PC-3 (cell line): ENCODE measurements around the gene GPBP1L1. TPM values are rescaled to one million over a fixed set of nuclear protein-coding genes. Genes with fewer than 3 reads are reported as not detected.

ENCODE experiments used
- ATAC-seq: fragments of 200-7000 bp; cut with Tn5 transposase; 2 replicates; pipeline ENCODE4 v1.9.1; 2020; ENCODE audit warnings: mild to moderate bottlenecking, moderate library complexity
- BruUV-seq: library from RNA; stranded (reverse); fragments of 400-500 nt; replicated peaks from 2 replicates; lab custom pipeline; 2021; lab: Mats Ljungman, UMichigan
- CTCF ChIA-PET: fragments of 300-600 bp; sonication (Branson Sonifier 250); formaldehyde crosslinking; loops from one replicate; lab custom pipeline; 2022; ENCODE audit warnings: antibody characterized with exemption; lab: Charles Lee
- POLR2A ChIA-PET: fragments of 300-600 bp; sonication (Branson Sonifier 250); formaldehyde crosslinking; loops from one replicate; lab custom pipeline; 2022; ENCODE audit warnings: antibody characterized with exemption; ENCODE audit not compliant: unreplicated experiment; lab: Charles Lee
- DNase-seq: peaks from one replicate; pipeline ENCODE4 v3.0.0-alpha.2; 2015
- H2AFZ ChIP-seq: fragments of 300-600 bp; sonication (generic); 2 replicates; pipeline ENCODE4 v1.6.0; 2016; ENCODE audit warnings: antibody characterized with exemption, low read length
- H3F3A ChIP-seq: fragments of 300-600 bp; sonication (generic); one replicate; pipeline ENCODE4 v1.6.0; 2017; ENCODE audit warnings: antibody characterized with exemption, low read length, control low read depth, mild to moderate bottlenecking; ENCODE audit not compliant: unreplicated experiment
- H3K27ac ChIP-seq: fragments of 300-600 bp; sonication (generic); 2 replicates; pipeline ENCODE4 v1.5.1; 2016; ENCODE audit warnings: mild to moderate bottlenecking, low read length
- H3K27me3 ChIP-seq: fragments of 300-600 bp; sonication (generic); 2 replicates; pipeline ENCODE4 v1.6.1; 2016; ENCODE audit warnings: low read length, mixed read lengths
- H3K36me3 ChIP-seq: fragments of 300-600 bp; sonication (generic); 2 replicates; pipeline ENCODE4 v1.6.1; 2016; ENCODE audit warnings: low read depth, mixed run types, low read length, mixed read lengths
- H3K4me1 ChIP-seq: fragments of 300-600 bp; sonication (generic); 2 replicates; pipeline ENCODE4 v1.5.1; 2016; ENCODE audit warnings: low read length; ENCODE audit not compliant: insufficient read depth
- H3K4me2 ChIP-seq: fragments of 300-600 bp; sonication (generic); 2 replicates; pipeline ENCODE4 v1.6.0; 2016; ENCODE audit warnings: low read length
- H3K4me3 ChIP-seq: fragments of 300-600 bp; sonication (generic); 2 replicates; pipeline ENCODE4 v1.5.1; 2016; ENCODE audit warnings: mild to moderate bottlenecking, low read length, mixed read lengths
- H3K79me2 ChIP-seq: fragments of 300-600 bp; sonication (generic); 2 replicates; pipeline ENCODE4 v1.6.1; 2017; ENCODE audit warnings: low read length, mixed read lengths
- H3K9ac ChIP-seq: fragments of 300-600 bp; sonication (generic); 2 replicates; pipeline ENCODE4 v1.6.0; 2016; ENCODE audit warnings: mild to moderate bottlenecking, low read length
- H3K9me2 ChIP-seq: fragments of 300-600 bp; sonication (generic); replicated peaks from 2 replicates; pipeline ENCODE4 v1.6.1; 2016; ENCODE audit warnings: mixed run types, low read length, mixed read lengths
- H3K9me3 ChIP-seq: fragments of 300-600 bp; sonication (generic); 2 replicates; pipeline ENCODE4 v1.6.1; 2016; ENCODE audit warnings: low read length, mixed read lengths
- H4K20me1 ChIP-seq: fragments of 300-600 bp; sonication (generic); 2 replicates; pipeline ENCODE4 v1.6.1; 2016; ENCODE audit warnings: low read length, mixed read lengths
- CTCF ChIP-seq: fragments of 300-600 bp; sonication (generic); conservative IDR thresholded peaks from 2 replicates; pipeline ENCODE4 v1.5.1; 2017; ENCODE audit warnings: antibody characterized with exemption, low read depth, mild to moderate bottlenecking, low read length
- EZH2 ChIP-seq: fragments of 300-600 bp; sonication (generic); IDR thresholded peaks from one replicate; pipeline ENCODE4 v1.6.1; 2017; ENCODE audit warnings: antibody characterized with exemption, mild to moderate bottlenecking, low read length; ENCODE audit not compliant: unreplicated experiment
- EZH2phosphoT487 ChIP-seq: fragments of 300-600 bp; sonication (generic); IDR thresholded peaks from 2 replicates; pipeline ENCODE4 v1.6.1; 2018; ENCODE audit warnings: mild to moderate bottlenecking, antibody characterized with exemption, low read length, borderline replicate concordance
- intact Hi-C: fragments of 100-400 bp; cut with micrococcal nuclease; formaldehyde crosslinking; loops from 2 replicates; pipeline ENCODE4 v1.9.0; 2023
- total RNA-seq: library from RNA; depleted of rRNA; stranded (reverse); fragments of >200 nt; gene quantifications from 2 replicates; pipeline ENCODE4 v1.2.3, GENCODE V29; 2014

GPBP1L1 gene
- total RNA-seq, 1 experiment from 2014 or later = 63.0 TPM

GRCh38 chr1:45622524-45623394 lies 63.6 kb downstream of the GPBP1L1 start:
- no peak overlapping the region for H3K9ac ChIP-seq
- ATAC-seq (no peak), DNase-seq (no peak)
- ChIA-PET POLR2A (interaction anchor here (0.6 kb wide), 1 partner anchor 122 kb away, joined by 4 read pairs; no protein-coding TSS in a partner anchor), CTCF (no interaction called here)
- H3K36me3 ChIP-seq = peaks cover 16% of the 10 kb centered on the region
- H3K79me2 ChIP-seq = no peaks in the 10 kb centered on the region
- TF ChIP-seq CTCF (no peak), EZH2 (no peak), EZH2phosphoT487 (no peak)
- H3K9me2 ChIP-seq = no peaks in the 10 kb centered on the region
- no peaks in the 10 kb centered on the region for H3F3A ChIP-seq
- BruUV-seq = no TSS peak
- no peaks in the 10 kb centered on the region for H3K9me3 ChIP-seq
- no peaks in the 10 kb centered on the region for H4K20me1 ChIP-seq
- H3K4me1 ChIP-seq = no peaks in the 10 kb centered on the region
- intact Hi-C loops = no loop called here
- no peak overlapping the region for H3K4me2 ChIP-seq
- H3K4me3 ChIP-seq = no peak overlapping the region
- no peak overlapping the region for H3K27ac ChIP-seq
- no peaks in the 10 kb centered on the region for H3K27me3 ChIP-seq
- no peak overlapping the region for H2AFZ ChIP-seq

GRCh38 chr1:45621895-45622523 lies 64.3 kb downstream of the GPBP1L1 start:
- Histone ChIP-seq H3K27ac (no peak overlapping the region), H3K9me3 (no peaks in the 10 kb centered on the region), H3K4me3 (no peak overlapping the region), H3K9me2 (no peaks in the 10 kb centered on the region), H3K9ac (no peak overlapping the region), H3K36me3 (peaks cover 16% of the 10 kb centered on the region), H3K79me2 (no peaks in the 10 kb centered on the region), H4K20me1 (0 out of 2 replicates have a peak, but pooled peaks cover 3% of the 10 kb centered on the region), H3F3A (peaks cover 5% of the 10 kb centered on the region), H3K27me3 (no peaks in the 10 kb centered on the region), H2AFZ (no peak overlapping the region), H3K4me2 (no peak overlapping the region), H3K4me1 (peaks cover 5% of the 10 kb centered on the region; the same call in 1 of the 2 replicates)
- TF ChIP-seq EZH2phosphoT487 = no peak
- TF ChIP-seq CTCF = no peak
- no peak for TF ChIP-seq EZH2
- CTCF ChIA-PET = no interaction called here
- POLR2A ChIA-PET = interaction anchor here (0.6 kb wide), 1 partner anchor 121 kb away, joined by 4 read pairs; no protein-coding TSS in a partner anchor
- ATAC-seq (no peak), DNase-seq (no peak)
- intact Hi-C loops = no loop called here
- BruUV-seq = no TSS peak
